ENCODE results near the gene PCDHB4. TPM values are rescaled to one million over a fixed set of nuclear protein-coding genes. Genes with fewer than 3 reads are reported as not detected.
"Not testable (repeated sequence)": the region's sequence is repeated elsewhere in the genome, so short reads cannot be mapped to it uniquely, and the experiment has no call there.

The PCDHB4 gene
- polyA plus RNA-seq (2013, experiment 1 of 4): 0.94 TPM
- 0.91 TPM for polyA plus RNA-seq (2013, experiment 2 of 4)
- 0.59 TPM for polyA plus RNA-seq (2013, experiment 3 of 4)
- 1.0 TPM for polyA plus RNA-seq (2013, experiment 4 of 4)

GRCh38 chr5:141121563-141121962, at the start of gene PCDHB4:
TSS of gene PCDHB4 (plus strand) at chr5:141121818. CDS start at chr5:141121999, 181 bp downstream.
- Histone ChIP-seq H3K27me3 (ENCODE audit: control insufficient read depth, insufficient read depth, low read length, poor library complexity, severe bottlenecking) (no peaks in the 10 kb centered on the region), H3K27ac (ENCODE audit: insufficient read depth, low read depth, low read length, poor library complexity, severe bottlenecking) (no peak within 1 kb of the TSS), H3K4me3 (ENCODE audit: insufficient read depth, low read depth, low read length) (no peak within 1 kb of the TSS), H3K4me1 (ENCODE audit: control insufficient read depth, insufficient read depth, low read length) (no peaks in the 10 kb centered on the region), H3K36me3 (ENCODE audit: control insufficient read depth, insufficient read depth, low read length) (no peaks in the 10 kb centered on the region), H3K9me3 (ENCODE audit: control insufficient read depth, low read length) (no peaks in the 10 kb centered on the region)
- WGBS, 2 experiments: 80 to 84% methylated on average over 15 to 16 of the region's 16 CpGs

GRCh38 chr5:141077826-141078225, 43.8 kb upstream of the PCDHB4 start:
- Histone ChIP-seq H3K4me3 (ENCODE audit: insufficient read depth, low read depth, low read length) (no peak overlapping the region), H3K27ac (ENCODE audit: insufficient read depth, low read depth, low read length, poor library complexity, severe bottlenecking) (no peak overlapping the region), H3K4me1 (ENCODE audit: control insufficient read depth, insufficient read depth, low read length) (no peaks in the 10 kb centered on the region), H3K27me3 (ENCODE audit: control insufficient read depth, insufficient read depth, low read length, poor library complexity, severe bottlenecking) (no peaks in the 10 kb centered on the region), H3K36me3 (ENCODE audit: control insufficient read depth, insufficient read depth, low read length) (no peaks in the 10 kb centered on the region), H3K9me3 (ENCODE audit: control insufficient read depth, low read length) (no peaks in the 10 kb centered on the region)
- 95 to 96% methylated on average over 17 of the region's 17 CpGs for WGBS, 2 experiments

DNA sequence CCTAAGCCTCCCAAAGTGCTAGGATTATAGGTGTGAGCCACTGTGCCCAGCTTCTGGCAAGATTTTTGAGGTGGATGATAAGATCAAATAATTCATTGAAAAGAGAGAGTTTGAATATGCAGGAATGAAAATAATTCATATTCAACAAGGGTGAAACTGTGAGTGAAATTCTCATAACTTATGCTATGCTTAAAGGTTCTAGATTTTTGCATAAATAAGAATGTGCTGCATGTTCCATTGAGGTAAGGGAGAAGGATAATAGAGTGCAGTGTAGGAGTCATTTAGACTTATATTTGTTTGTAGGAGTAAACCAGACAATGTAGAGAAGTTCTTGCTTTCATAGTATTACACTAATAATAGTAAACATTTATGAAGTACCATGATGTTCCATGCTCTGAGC, 39.4 kb upstream of the PCDHB4 start:
- H3K4me1 ChIP-seq (ENCODE audit: control insufficient read depth, insufficient read depth, low read length): no peaks in the 10 kb centered on the region
- no peaks in the 10 kb centered on the region for H3K27me3 ChIP-seq (ENCODE audit: control insufficient read depth, insufficient read depth, low read length, poor library complexity, severe bottlenecking)
- H3K4me3 ChIP-seq (ENCODE audit: insufficient read depth, low read depth, low read length): no peak overlapping the region
- no peaks in the 10 kb centered on the region for H3K9me3 ChIP-seq (ENCODE audit: control insufficient read depth, low read length)
- no peak overlapping the region for H3K27ac ChIP-seq (ENCODE audit: insufficient read depth, low read depth, low read length, poor library complexity, severe bottlenecking)
- no peaks in the 10 kb centered on the region for H3K36me3 ChIP-seq (ENCODE audit: control insufficient read depth, insufficient read depth, low read length)

DNA sequence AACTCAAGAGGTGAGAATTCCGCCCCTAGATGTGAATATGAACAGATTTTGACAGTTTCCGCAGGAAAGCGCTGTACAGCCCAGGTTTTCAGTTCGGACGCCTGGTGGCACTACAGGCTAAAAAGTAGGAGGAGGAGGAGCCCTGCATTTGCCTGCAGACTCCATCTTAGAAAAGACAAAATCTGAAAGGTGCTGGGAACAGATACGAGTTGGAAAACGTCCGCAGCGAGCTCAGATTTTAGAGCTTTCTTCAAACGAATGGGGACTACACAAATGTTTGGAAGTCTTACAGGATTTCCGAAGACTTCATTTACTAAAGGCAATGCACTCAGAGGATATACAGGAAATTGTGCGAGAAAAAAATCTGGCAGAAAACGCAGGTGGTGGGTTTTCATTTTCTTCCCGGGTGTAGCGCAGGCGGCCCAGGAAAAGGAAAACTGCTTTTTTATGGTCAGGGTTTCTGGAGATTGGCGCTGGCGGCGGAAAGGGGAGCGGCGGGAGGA, 37.1 kb upstream of the PCDHB4 start:
- Histone ChIP-seq H3K36me3 (ENCODE audit: control insufficient read depth, insufficient read depth, low read length) (no peaks in the 10 kb centered on the region), H3K27me3 (ENCODE audit: control insufficient read depth, insufficient read depth, low read length, poor library complexity, severe bottlenecking) (no peaks in the 10 kb centered on the region), H3K4me3 (ENCODE audit: insufficient read depth, low read depth, low read length) (no peak overlapping the region), H3K4me1 (ENCODE audit: control insufficient read depth, insufficient read depth, low read length) (no peaks in the 10 kb centered on the region), H3K27ac (ENCODE audit: insufficient read depth, low read depth, low read length, poor library complexity, severe bottlenecking) (no peak overlapping the region), H3K9me3 (ENCODE audit: control insufficient read depth, low read length) (no peaks in the 10 kb centered on the region)
- 84 to 86% methylated on average over 21 of the region's 21 CpGs for WGBS, 2 experiments

GRCh38 chr5:141094481-141095262, 26.9 kb upstream of the PCDHB4 start, which contains the start of gene PCDHB2:
TSS of gene PCDHB2 (plus strand) at chr5:141094615. CDS start at chr5:141094791, 176 bp downstream.
- Histone ChIP-seq H3K36me3 (ENCODE audit: control insufficient read depth, insufficient read depth, low read length) (peaks cover 11% of the 10 kb centered on the region), H3K27ac (ENCODE audit: insufficient read depth, low read depth, low read length, poor library complexity, severe bottlenecking) (peak within 1 kb of the TSS; percentile 80), H3K27me3 (ENCODE audit: control insufficient read depth, insufficient read depth, low read length, poor library complexity, severe bottlenecking) (no peaks in the 10 kb centered on the region), H3K4me1 (ENCODE audit: control insufficient read depth, insufficient read depth, low read length) (no peaks in the 10 kb centered on the region), H3K9me3 (ENCODE audit: control insufficient read depth, low read length) (no peaks in the 10 kb centered on the region), H3K4me3 (ENCODE audit: insufficient read depth, low read depth, low read length) (peak within 1 kb of the TSS; percentile 66)
- 18 to 20% methylated on average over 29 of the region's 29 CpGs for WGBS, 2 experiments

DNA sequence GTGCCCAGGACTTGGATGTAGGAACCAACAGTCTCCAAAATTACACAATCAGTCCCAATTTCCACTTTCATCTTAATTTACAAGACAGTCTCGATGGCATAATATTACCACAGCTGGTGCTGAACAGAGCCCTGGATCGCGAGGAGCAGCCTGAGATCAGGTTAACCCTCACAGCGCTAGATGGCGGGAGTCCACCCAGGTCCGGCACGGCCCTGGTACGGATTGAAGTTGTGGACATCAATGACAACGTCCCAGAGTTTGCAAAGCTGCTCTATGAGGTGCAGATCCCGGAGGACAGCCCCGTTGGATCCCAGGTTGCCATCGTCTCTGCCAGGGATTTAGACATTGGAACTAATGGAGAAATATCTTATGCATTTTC, 26.4 kb upstream of the PCDHB4 start:
- H3K4me3 ChIP-seq (ENCODE audit: insufficient read depth, low read depth, low read length): peak overlapping the region; percentile 66
- no peak overlapping the region for H3K27ac ChIP-seq (ENCODE audit: insufficient read depth, low read depth, low read length, poor library complexity, severe bottlenecking)
- H3K36me3 ChIP-seq (ENCODE audit: control insufficient read depth, insufficient read depth, low read length): peaks cover 13% of the 10 kb centered on the region
- no peaks in the 10 kb centered on the region for H3K27me3 ChIP-seq (ENCODE audit: control insufficient read depth, insufficient read depth, low read length, poor library complexity, severe bottlenecking)
- no peaks in the 10 kb centered on the region for H3K4me1 ChIP-seq (ENCODE audit: control insufficient read depth, insufficient read depth, low read length)
- no peaks in the 10 kb centered on the region for H3K9me3 ChIP-seq (ENCODE audit: control insufficient read depth, low read length)
- 82 to 88% methylated on average over 12 of the region's 12 CpGs for WGBS, 2 experiments

GRCh38 chr5:141096181-141096580, 25.4 kb upstream of the PCDHB4 start:
- not testable (repeated sequence) for H3K27me3 ChIP-seq (ENCODE audit: control insufficient read depth, insufficient read depth, low read length, poor library complexity, severe bottlenecking); H3K27ac ChIP-seq (ENCODE audit: insufficient read depth, low read depth, low read length, poor library complexity, severe bottlenecking); H3K4me1 ChIP-seq (ENCODE audit: control insufficient read depth, insufficient read depth, low read length); H3K4me3 ChIP-seq (ENCODE audit: insufficient read depth, low read depth, low read length); H3K9me3 ChIP-seq (ENCODE audit: control insufficient read depth, low read length)
- WGBS, 2 experiments: 90 to 93% methylated on average over 21 of the region's 46 CpGs
- peaks cover 23% of the 10 kb centered on the region for H3K36me3 ChIP-seq (ENCODE audit: control insufficient read depth, insufficient read depth, low read length)

DNA sequence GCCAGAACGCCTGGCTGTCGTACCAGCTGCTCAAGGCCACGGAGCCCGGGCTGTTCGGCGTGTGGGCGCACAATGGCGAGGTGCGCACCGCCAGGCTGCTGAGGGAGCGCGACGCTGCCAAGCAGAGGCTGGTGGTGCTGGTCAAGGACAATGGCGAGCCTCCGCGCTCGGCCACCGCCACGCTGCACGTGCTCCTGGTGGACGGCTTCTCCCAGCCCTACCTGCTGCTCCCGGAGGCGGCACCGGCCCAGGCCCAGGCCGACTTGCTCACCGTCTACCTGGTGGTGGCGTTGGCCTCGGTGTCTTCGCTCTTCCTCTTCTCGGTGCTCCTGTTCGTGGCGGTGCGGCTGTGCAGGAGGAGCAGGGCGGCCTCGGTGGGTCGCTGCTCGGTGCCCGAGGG, 25.0 kb upstream of the PCDHB4 start:
- WGBS, 2 experiments: 95 to 97% methylated on average over 29 of the region's 38 CpGs
- H3K36me3 ChIP-seq (ENCODE audit: control insufficient read depth, insufficient read depth, low read length): peaks cover 27% of the 10 kb centered on the region
- H3K9me3 ChIP-seq (ENCODE audit: control insufficient read depth, low read length); H3K27me3 ChIP-seq (ENCODE audit: control insufficient read depth, insufficient read depth, low read length, poor library complexity, severe bottlenecking); H3K4me1 ChIP-seq (ENCODE audit: control insufficient read depth, insufficient read depth, low read length); H3K27ac ChIP-seq (ENCODE audit: insufficient read depth, low read depth, low read length, poor library complexity, severe bottlenecking); H3K4me3 ChIP-seq (ENCODE audit: insufficient read depth, low read depth, low read length): not testable (repeated sequence)

DNA sequence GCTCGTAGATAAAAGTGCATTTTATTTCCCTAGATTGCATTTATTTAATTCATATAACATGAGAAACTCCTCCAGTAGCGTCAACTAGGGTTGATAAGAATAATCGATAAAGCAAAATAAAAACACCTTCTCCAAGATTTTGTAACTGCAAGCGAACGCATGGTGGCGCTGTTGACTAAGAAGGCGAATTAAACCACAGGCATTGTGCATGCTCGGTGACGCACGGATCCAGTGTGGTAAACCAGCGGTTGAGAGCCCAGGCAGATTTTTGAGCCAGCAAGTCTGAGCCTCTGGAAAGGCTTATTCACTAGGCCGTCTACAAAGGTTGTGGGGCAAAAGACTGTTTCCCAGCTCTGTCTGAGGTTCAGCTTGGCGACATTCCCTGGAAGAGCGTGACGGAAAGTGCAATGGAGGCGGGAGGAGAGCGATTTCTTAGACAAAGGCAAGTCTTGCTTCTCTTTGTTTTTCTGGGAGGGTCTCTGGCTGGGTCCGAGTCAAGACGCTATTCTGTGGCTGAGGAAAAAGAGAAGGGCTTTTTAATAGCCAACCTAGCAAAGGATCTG, 21.3 kb upstream of the PCDHB4 start, which contains the start of gene PCDHB3:
TSS of gene PCDHB3 (plus strand) at position 231 of the 563 bp plus-strand sequence. CDS start at position 408, 177 bp downstream.
- Histone ChIP-seq H3K36me3 (ENCODE audit: control insufficient read depth, insufficient read depth, low read length) (peaks cover 36% of the 10 kb centered on the region), H3K4me3 (ENCODE audit: insufficient read depth, low read depth, low read length) (no peak within 1 kb of the TSS), H3K9me3 (ENCODE audit: control insufficient read depth, low read length) (peaks cover 3% of the 10 kb centered on the region), H3K27me3 (ENCODE audit: control insufficient read depth, insufficient read depth, low read length, poor library complexity, severe bottlenecking) (no peaks in the 10 kb centered on the region), H3K4me1 (ENCODE audit: control insufficient read depth, insufficient read depth, low read length) (no peaks in the 10 kb centered on the region), H3K27ac (ENCODE audit: insufficient read depth, low read depth, low read length, poor library complexity, severe bottlenecking) (no peak within 1 kb of the TSS)
- 86 to 89% methylated on average over 19 of the region's 19 CpGs for WGBS, 2 experiments

- Histone ChIP-seq H3K36me3 (ENCODE audit: control insufficient read depth, insufficient read depth, low read length) (peaks cover 30% of the 10 kb centered on the region), H3K27me3 (ENCODE audit: control insufficient read depth, insufficient read depth, low read length, poor library complexity, severe bottlenecking) (no peaks in the 10 kb centered on the region), H3K4me3 (ENCODE audit: insufficient read depth, low read depth, low read length) (no peak overlapping the region), H3K27ac (ENCODE audit: insufficient read depth, low read depth, low read length, poor library complexity, severe bottlenecking) (no peak overlapping the region), H3K9me3 (ENCODE audit: control insufficient read depth, low read length) (peaks cover 3% of the 10 kb centered on the region), H3K4me1 (ENCODE audit: control insufficient read depth, insufficient read depth, low read length) (no peaks in the 10 kb centered on the region)
- 92 to 93% methylated on average over 20 of the region's 20 CpGs for WGBS, 2 experiments
These were observed 20.6 kb upstream of the PCDHB4 start for GRCh38 chr5:141101059-141101458.

Measured in ectodermal cell (in vitro differentiated cells).